Erythroblast (primary cell): ENCODE data around the gene TMPRSS2.
"Not testable (repeated sequence)": the region's sequence is repeated elsewhere in the genome, so short reads cannot be mapped to it uniquely, and the experiment has no call there.

Experiments used
- DNase-seq, 2 experiments: peaks; one replicate each; lab custom pipeline; 2025; lab: John Stamatoyannopoulos, UW
- GATA1 ChIP-seq: IDR thresholded peaks from 2 replicates; pipeline ENCODE4 v1.6.1; 2011; ENCODE audit warnings: low read depth, mild to moderate bottlenecking, control low read depth, low read length, moderate library complexity
- POLR2A ChIP-seq: IDR thresholded peaks from 2 replicates; pipeline ENCODE4 v1.6.1; 2011; ENCODE audit warnings: mild to moderate bottlenecking, low read length

TMPRSS2 gene

DNA sequence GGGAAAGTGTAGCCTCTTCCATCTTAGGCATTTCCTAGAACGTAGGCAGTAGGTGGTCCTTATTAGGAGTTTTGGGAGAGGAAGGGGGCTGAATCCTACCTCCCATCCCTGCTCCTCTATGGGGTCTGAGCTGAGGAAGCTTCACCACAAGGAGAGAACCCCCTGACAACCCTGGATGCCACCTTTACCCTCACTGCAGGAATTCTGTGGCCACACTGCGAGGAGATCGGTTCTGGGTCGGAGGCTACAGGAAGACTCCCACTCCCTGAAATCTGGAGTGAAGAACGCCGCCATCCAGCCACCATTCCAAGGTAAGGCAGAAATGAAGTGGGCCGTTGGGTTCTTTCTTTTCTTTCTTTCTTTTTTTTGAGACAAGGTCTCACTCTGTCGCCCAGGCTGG, 80.4 kb downstream of the TMPRSS2 start:
- DNase-seq, result no peak
- no peak for TF ChIP-seq POLR2A
- TF ChIP-seq GATA1, result no peak

DNA sequence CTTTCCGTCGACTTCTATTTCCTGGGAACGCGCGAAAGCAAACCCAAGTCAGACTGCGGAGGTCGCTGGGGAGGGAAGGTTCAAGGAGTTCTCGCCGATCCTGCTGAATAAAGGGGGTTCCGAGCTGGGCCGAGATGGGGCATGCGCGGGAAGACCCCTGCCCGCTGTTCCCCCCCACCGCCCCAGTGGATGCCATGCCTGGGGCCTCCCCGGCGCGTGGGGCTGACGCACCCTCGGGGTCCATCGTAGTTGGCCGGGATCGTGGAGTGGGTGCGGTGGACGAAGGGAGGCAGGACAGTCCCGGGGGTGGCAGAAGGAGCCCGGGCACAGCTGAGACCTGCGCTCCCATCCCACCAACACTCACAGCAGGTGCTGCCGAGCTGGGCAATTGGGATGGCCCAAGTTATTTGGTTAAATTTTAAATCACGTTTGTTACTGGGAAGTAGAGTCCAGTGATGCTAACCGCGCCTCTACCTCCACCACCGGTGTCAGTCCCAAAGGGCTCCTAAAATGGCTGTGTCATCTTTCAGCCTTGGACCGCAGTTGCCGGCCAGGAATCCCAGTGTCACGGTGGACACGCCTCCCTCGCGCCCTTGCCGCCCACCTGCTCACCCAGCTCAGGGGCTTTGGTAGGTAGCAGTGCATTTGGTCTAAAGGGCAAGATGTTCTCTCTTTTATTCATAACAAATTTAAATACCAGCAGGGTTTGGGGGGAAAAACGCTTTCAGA, 81.1 kb downstream of the TMPRSS2 start:
- TF ChIP-seq GATA1 (no peak), POLR2A (no peak)
- no peak for DNase-seq

DNA sequence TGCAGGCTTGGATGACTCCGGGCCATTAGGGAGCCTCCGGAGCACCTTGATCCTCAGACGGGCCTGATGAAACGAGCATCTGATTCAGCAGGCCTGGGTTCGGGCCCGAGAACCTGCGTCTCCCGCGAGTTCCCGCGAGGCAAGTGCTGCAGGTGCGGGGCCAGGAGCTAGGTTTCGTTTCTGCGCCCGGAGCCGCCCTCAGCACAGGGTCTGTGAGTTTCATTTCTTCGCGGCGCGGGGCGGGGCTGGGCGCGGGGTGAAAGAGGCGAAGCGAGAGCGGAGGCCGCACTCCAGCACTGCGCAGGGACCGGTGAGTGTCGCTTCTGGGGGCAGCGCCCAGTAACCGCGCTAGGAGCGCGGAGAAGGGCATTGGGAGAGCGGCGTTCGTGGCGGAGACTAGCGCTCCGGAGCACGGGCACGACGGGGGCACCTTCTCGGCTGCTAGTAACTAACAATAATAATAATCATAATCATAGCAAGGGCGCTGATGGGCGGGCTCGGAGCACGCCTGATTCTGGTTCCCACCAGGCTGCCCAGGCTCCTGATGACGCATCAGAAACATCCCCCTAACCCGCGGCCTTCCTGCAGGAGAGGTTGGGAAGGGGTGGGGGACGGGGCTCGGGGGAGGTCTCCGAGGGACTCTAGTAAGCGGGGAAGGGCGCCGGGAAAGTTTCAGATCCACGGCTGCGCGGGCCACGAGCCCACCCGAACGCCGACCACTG, 81.8 kb downstream of the TMPRSS2 start, which contains the start of gene MX1:
MX1 (plus strand) TSS at position 286 of the 722 bp plus-strand sequence. CDS start 5,832 bp downstream, outside the sequence.
- TF ChIP-seq POLR2A (no peak), GATA1 (no peak)
- no peak for DNase-seq

DNA sequence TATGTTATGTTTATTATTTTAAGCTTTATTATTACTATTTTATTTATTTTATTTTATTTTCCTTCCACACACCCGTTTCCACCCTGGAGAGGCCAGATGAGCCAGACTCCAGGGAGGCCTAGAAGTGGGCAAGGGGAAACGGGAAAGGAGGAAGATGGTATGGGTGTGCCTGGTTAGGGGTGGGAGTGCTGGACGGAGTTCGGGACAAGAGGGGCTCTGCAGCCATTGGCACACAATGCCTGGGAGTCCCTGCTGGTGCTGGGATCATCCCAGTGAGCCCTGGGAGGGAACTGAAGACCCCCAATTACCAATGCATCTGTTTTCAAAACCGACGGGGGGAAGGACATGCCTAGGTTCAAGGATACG, 82.4 kb downstream of the TMPRSS2 start:
- DNase-seq, result no peak
- TF ChIP-seq GATA1, result no peak
- TF ChIP-seq POLR2A, result no peak

DNA sequence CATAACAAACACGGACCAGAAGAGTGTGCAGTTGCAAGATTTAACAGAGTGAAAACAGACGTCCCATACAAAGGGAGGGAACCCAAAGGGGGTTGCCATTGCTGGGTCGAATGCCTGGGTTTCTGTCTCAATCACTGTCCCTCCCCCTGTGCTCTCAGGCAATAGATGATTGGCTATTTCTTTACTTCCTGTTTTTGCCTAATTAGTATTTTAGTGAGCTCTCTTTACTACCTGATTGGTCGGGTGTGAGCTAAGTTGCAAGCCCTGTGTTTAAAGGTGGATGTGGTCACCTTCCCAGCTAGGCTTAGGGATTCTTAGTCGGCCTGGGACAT, 84.7 kb downstream of the TMPRSS2 start:
- DNase-seq, result not testable (repeated sequence)

DNA sequence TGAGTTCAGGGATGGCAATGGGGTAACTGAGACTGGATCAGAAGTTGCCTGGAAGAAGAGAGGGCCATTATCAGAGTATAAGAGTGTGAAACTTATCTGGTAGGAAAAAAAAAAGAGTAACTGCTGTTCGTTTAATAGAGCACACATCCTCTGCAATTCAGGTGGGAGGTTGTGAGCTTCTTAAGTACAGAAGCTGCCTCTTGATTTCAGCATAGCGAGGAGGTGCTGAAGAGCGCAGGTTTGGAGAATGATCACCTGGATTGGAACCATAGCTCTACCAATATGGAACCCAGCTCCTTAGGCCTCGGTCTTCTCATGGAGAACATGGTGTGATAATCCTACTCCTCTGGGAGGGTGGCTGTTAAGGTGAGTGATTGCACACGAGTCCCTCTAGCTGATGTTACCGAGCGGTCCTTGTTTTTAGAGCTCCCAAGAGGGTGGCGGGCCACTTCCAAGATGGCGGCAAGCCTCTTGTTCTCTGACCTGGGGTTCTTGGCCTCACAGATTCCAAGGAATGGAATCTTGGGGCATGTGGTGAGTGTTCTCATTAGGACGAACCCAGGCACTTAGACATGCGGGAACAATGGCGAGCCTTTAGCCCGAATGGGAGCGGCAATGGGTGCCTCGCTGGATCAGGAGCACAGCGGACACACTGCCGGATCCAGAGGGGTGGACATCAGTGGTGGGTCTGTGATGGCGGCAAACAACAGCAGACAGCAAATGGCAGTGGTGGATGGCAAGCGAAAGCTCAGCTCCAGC, 85.2 kb downstream of the TMPRSS2 start:
- DNase-seq, result no peak
- no peak for TF ChIP-seq GATA1
- no peak for TF ChIP-seq POLR2A

DNA sequence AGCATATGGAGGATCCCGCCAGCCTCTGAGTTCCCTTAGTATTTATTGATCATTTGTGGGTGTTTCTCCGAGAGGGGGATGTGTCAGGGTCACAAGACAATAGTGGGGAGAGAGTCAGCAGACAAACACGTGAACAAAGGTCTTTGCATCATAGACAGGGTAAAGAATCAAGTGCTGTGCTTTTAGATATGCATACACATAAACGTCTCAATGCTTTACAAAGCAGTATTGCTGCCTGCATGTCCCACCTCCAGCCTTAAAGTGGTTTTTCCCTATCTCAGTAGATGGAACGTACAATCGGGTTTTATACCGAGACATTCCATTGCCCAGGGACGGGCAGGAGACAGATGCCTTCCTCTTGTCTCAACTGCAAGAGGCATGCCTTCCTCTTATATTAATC, 87.0 kb downstream of the TMPRSS2 start:
- not testable (repeated sequence) for DNase-seq

DNA sequence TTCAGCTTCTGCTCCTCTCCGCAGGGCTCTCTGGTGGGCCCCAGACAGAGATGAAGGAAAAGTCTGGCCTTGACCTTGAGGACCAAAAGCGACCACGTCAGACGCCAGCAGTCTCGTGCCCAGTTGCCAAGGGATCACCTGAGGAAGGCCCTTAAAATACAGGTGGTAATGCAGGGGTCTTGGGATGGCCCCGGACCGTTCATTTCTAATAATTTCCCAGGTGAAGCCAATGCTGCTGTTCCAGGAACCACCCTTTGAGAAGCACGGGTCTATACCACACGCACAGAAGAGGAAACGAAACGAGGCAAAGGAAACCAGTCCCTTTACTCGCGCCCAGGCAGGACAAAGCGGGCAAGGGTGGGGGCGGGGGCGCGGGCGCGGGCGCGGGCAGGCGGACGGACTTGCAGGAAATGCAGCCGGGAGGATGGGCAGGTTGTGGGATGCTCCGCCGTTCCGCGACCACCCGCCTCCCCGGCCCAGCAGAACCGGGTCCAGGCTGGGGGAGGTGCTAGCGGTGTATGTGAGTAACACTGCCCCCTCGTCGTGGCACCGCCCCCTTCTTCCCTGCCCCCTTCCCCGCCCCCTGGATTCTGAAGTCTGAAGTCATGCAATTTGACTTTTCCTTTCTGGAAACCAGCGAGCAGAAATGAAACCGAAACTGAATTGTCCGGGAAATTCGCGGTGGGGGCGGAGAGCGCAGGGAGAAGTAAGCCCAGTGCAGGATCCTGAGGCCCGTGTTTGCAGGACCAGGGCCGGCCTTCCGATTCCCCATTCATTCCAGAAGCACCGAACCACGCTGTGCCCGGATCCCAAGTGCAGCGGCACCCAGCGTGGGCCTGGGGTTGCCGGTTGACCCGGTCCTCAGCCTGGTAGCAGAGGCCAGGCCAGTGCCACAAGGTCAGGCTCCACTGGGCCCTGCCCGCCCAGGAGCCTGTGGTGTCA, 87.8 kb downstream of the TMPRSS2 start:
- peak; percentile 42 to 70 for DNase-seq
- TF ChIP-seq GATA1, result no peak
- TF ChIP-seq POLR2A, result no peak

DNA sequence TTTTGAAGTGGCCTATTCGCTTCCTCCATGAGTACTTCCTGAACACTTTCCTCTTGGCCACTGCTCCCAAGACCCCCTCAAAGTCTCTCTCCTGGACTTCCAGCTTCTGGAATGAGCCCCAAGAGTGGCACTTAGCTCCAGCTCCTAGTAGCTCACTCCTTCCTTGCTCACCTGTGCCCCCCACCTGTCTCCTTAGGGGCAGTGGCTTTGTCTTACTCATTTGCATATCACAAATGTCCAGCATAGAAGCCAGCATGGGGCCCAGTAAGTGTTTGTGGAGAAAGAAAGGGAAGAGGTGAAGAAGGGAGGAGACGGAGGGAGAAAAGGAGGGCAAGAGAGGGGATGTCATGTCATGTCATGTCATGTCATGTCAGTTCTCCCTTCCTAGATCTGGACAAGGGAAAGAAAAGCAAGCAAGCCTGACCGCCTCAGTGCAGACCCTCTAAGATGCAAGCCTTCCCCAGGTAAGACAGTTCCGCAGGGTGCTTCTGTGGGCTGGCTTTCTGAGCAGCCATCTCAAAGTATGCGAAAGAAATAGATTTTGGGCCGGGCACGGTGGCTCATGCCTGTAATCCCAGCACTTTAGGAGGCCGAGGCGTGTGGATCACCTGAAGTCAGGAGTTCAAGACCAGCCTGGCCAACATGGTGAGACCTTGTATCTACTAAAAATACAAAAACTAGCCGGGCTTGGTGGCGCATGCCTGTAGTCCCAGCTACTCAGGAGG, 88.8 kb downstream of the TMPRSS2 start:
- no peak for DNase-seq
- no peak for TF ChIP-seq GATA1
- no peak for TF ChIP-seq POLR2A

DNA sequence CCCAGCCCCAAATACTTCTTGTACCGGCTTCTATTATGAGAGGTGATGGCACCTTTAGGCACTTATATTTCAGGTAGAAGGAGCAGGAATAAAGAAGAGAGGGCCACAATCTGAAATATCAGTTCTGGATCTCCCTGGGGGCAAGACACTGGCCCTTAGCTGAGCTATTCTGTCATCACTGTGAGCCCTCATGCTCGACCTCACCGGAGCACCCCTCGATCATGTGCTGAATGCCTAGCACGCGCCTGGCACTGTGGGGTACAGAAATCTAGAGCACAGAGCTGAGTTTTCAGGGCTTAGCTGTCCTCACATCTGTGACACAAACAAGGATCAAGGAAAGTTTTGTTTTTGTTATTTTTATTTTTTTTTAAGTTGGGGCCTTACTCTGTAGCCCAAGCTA, 89.6 kb downstream of the TMPRSS2 start:
- no peak for DNase-seq
- TF ChIP-seq GATA1, result no peak
- TF ChIP-seq POLR2A, result no peak

DNA sequence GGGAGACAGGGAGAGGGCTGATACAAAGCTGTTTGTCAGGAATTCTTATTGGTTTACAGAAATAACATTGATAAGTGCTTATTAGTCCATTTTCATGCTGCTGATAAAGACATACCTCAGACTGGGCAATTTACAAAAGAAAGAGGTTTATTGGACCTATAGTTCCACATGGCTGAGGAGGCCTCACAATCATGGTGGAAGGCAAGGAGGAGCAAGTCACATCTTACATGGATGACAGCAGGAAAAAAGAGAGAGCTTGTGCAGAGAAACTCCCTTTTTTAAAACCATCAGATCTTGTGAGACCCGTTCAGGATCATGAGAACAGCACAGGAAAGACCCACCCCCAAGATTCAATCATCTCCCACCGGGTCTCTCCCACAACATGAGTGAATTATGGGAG, 90.5 kb downstream of the TMPRSS2 start:
- DNase-seq, result not testable (repeated sequence)
